ENCODE measurements around the gene AMOTL1.
A peak's percentile ranks its signal among the peaks of the same experiment; 100 is the strongest.
"Not testable (repeated sequence)": the region's sequence is repeated elsewhere in the genome, so short reads cannot be mapped to it uniquely, and the experiment has no call there.

Gene AMOTL1

GRCh38 chr11:94771951-94772350, 3.8 kb downstream of the AMOTL1 start:
- no peak for DNase-seq

GRCh38 chr11:94773842-94774241, 5.7 kb downstream of the AMOTL1 start:
- no peak for DNase-seq

GRCh38 chr11:94774345-94774744, 6.2 kb downstream of the AMOTL1 start:
- DNase-seq = peak in 2 of 3 donors; percentile 34 to 40

- no peak for DNase-seq
These were observed 7.6 kb downstream of the AMOTL1 start for GRCh38 chr11:94775567-94776327.

GRCh38 chr11:94776351-94777321, 8.5 kb downstream of the AMOTL1 start:
- no peak for DNase-seq

GRCh38 chr11:94780432-94780831, 12.3 kb downstream of the AMOTL1 start:
- no peak for DNase-seq

- DNase-seq = peak in 2 of 3 donors; percentile 43 to 48
These were observed 13.7 kb downstream of the AMOTL1 start for GRCh38 chr11:94781837-94782236.

GRCh38 chr11:94782446-94782845, 14.3 kb downstream of the AMOTL1 start:
- no peak for DNase-seq

- no peak for DNase-seq
These were observed 16.7 kb downstream of the AMOTL1 start for GRCh38 chr11:94784884-94785283.

GRCh38 chr11:94785509-94785908, 17.4 kb downstream of the AMOTL1 start:
- DNase-seq = no peak

GRCh38 chr11:94786264-94787126, 18.3 kb downstream of the AMOTL1 start:
- DNase-seq = peak; percentile 38 to 65 (median 56)

GRCh38 chr11:94787801-94788200, 19.6 kb downstream of the AMOTL1 start:
- no peak for DNase-seq

GRCh38 chr11:94788396-94788795, 20.2 kb downstream of the AMOTL1 start:
- DNase-seq = no peak

GRCh38 chr11:94790197-94790596, 22.0 kb downstream of the AMOTL1 start:
- DNase-seq = no peak

GRCh38 chr11:94790661-94791180, 22.6 kb downstream of the AMOTL1 start:
- no peak for DNase-seq

GRCh38 chr11:94791216-94791889, 23.2 kb downstream of the AMOTL1 start:
- DNase-seq = no peak

GRCh38 chr11:94791942-94792341, 23.8 kb downstream of the AMOTL1 start:
- not testable (repeated sequence) for DNase-seq

GRCh38 chr11:94792451-94792850, 24.3 kb downstream of the AMOTL1 start:
- no peak for DNase-seq

- DNase-seq = no peak
These were observed 24.8 kb downstream of the AMOTL1 start for GRCh38 chr11:94793002-94793401.

GRCh38 chr11:94793822-94794221, 25.7 kb downstream of the AMOTL1 start:
- no peak for DNase-seq

GRCh38 chr11:94794287-94795168, 26.4 kb downstream of the AMOTL1 start:
- DNase-seq = peak; percentile 51 to 62 (median 52)

Measured in suppressor macrophage treated with lipopolysaccharide for 1 hour (primary cell).